ENCODE measurements around the gene UBE2O.

UBE2O gene

GRCh38 chr17:76437467-76438402 is 15.2 kb downstream of the UBE2O start:
- DNase-seq, result no peak

- DNase-seq, result no peak
Observed at GRCh38 chr17:76435751-76436150, 17.2 kb downstream of the UBE2O start.

GRCh38 chr17:76434870-76435269 is 18.1 kb downstream of the UBE2O start:
- DNase-seq, result no peak

GRCh38 chr17:76433693-76434092 is 19.3 kb downstream of the UBE2O start:
- DNase-seq, result no peak

GRCh38 chr17:76432712-76433336 is 20.1 kb downstream of the UBE2O start:
- peak; percentile 30 for DNase-seq

GRCh38 chr17:76432004-76432403 is 20.9 kb downstream of the UBE2O start:
- no peak for DNase-seq

GRCh38 chr17:76431509-76431908 is 21.4 kb downstream of the UBE2O start:
- DNase-seq, result no peak

- DNase-seq, result no peak
Observed at GRCh38 chr17:76428511-76428910, 24.4 kb downstream of the UBE2O start.

- no peak for DNase-seq
Observed at GRCh38 chr17:76427501-76428231, 25.3 kb downstream of the UBE2O start.

GRCh38 chr17:76426853-76427252 is 26.1 kb downstream of the UBE2O start:
- no peak for DNase-seq

- DNase-seq, result no peak
Observed at GRCh38 chr17:76422860-76423259, 30.1 kb downstream of the UBE2O start.

GRCh38 chr17:76422406-76422805 is 30.5 kb downstream of the UBE2O start:
- DNase-seq, result no peak

- no peak for DNase-seq
Observed at GRCh38 chr17:76421044-76421407, 31.9 kb downstream of the UBE2O start.

GRCh38 chr17:76420356-76421043 is 32.5 kb downstream of the UBE2O start:
- DNase-seq, result no peak

GRCh38 chr17:76419576-76420260 is 33.2 kb downstream of the UBE2O start:
- no peak for DNase-seq

- DNase-seq, result no peak
Observed at GRCh38 chr17:76417499-76418143, 35.3 kb downstream of the UBE2O start.

- no peak for DNase-seq
Observed at GRCh38 chr17:76416899-76417298, 36.1 kb downstream of the UBE2O start.

- DNase-seq, result no peak
Observed at GRCh38 chr17:76416457-76416856, 36.5 kb downstream of the UBE2O start.

- DNase-seq, result no peak
Observed at GRCh38 chr17:76415786-76416185, 37.2 kb downstream of the UBE2O start.

- no peak for DNase-seq
Observed at GRCh38 chr17:76414334-76415295, 38.3 kb downstream of the UBE2O start.

GRCh38 chr17:76411247-76411646 is 41.7 kb downstream of the UBE2O start:
- no peak for DNase-seq

Data from activated CD4-positive, alpha-beta T cell treated with anti-CD3 and anti-CD28 coated beads, Interleukin-10, Interleukin-2, amounts not matched to agents 100 ng/mL and 50 ng/mL, durations not matched to agents 16 hours and 8 hours (primary cell).